Ectodermal cell (in vitro differentiated cells): ENCODE data around the gene DPM1.

Experiments
- H3K27ac ChIP-seq: 2 replicates; pipeline ENCODE4 v1.7.0; 2013; ENCODE audit warnings: mild to moderate bottlenecking, low read depth, low read length; ENCODE audit not compliant: insufficient read depth, poor library complexity, severe bottlenecking
- H3K27me3 ChIP-seq: 2 replicates; pipeline ENCODE4 v1.7.0; 2013; ENCODE audit warnings: mild to moderate bottlenecking, low read length; ENCODE audit not compliant: insufficient read depth, control insufficient read depth, poor library complexity, severe bottlenecking
- H3K36me3 ChIP-seq: one replicate; pipeline ENCODE4 v1.7.0; 2013; ENCODE audit warnings: low read length; ENCODE audit not compliant: control insufficient read depth, insufficient read depth
- H3K4me1 ChIP-seq: one replicate; pipeline ENCODE4 v1.7.0; 2013; ENCODE audit warnings: low read length; ENCODE audit not compliant: control insufficient read depth, insufficient read depth
- H3K4me3 ChIP-seq: 2 replicates; pipeline ENCODE4 v1.7.0; 2013; ENCODE audit warnings: low read depth, low read length, control low read depth; ENCODE audit not compliant: insufficient read depth
- H3K9me3 ChIP-seq: 2 replicates; pipeline ENCODE4 v1.7.0; 2013; ENCODE audit warnings: mild to moderate bottlenecking, low read length, moderate library complexity; ENCODE audit not compliant: control insufficient read depth
- WGBS, 2 experiments: methylation state at CpG; one replicate each; pipeline ENCODE4 v1.1.7; 2013; ENCODE audit warnings: missing lambda C conversion rate in 2 of 2; 5-methylcytosine and 5-hydroxymethylcytosine counted together

DPM1 gene

DNA sequence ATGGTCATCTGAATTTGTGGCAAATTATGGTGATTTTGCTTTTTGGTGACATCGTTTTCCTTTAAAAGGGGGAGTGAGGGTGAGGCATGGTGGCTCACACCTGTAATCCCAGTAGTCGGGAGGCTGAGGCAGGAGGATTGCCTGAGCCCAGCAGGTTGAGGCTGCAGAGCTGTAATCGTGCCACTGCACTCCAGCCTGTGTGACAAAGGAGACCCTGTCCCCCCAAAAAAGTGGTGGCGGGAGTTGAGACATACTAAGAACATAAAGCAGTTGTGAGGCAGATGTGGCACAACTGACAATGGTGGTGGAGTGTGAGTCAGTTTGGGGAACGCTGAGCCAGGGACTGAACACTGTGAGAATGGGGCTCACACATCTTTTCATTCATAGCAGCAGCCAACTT lies 72.6 kb downstream of the DPM1 start:
- no peak overlapping the region for H3K4me3 ChIP-seq

GRCh38 chr20:50885068-50885467 lies 73.3 kb downstream of the DPM1 start:
- Histone ChIP-seq H3K4me1 (no peaks in the 10 kb centered on the region), H3K27ac (no peak overlapping the region), H3K4me3 (no peak overlapping the region), H3K9me3 (no peaks in the 10 kb centered on the region), H3K36me3 (peaks cover 9% of the 10 kb centered on the region), H3K27me3 (no peaks in the 10 kb centered on the region)
- 88 to 95% methylated on average over 7 of the region's 7 CpGs for WGBS, 2 experiments

More for the DNA sequence above, 72.6 kb downstream of the DPM1 start:
- H3K9me3 ChIP-seq: no peaks in the 10 kb centered on the region
- no peaks in the 10 kb centered on the region for H3K27me3 ChIP-seq
- H3K27ac ChIP-seq: no peak overlapping the region
- WGBS, 2 experiments: 92 to 96% methylated on average over 5 of the region's 5 CpGs
- H3K4me1 ChIP-seq: no peaks in the 10 kb centered on the region
- peaks cover 16% of the 10 kb centered on the region for H3K36me3 ChIP-seq
